ENCODE data around the gene OR10G7. TPM values are rescaled to one million over a fixed set of nuclear protein-coding genes. Genes with fewer than 3 reads are reported as not detected.

The OR10G7 gene
- total and polyA plus RNA-seq, 2 donors (not counting 1 experiment from before 2014, with no cell fraction given) = not detected

DNA sequence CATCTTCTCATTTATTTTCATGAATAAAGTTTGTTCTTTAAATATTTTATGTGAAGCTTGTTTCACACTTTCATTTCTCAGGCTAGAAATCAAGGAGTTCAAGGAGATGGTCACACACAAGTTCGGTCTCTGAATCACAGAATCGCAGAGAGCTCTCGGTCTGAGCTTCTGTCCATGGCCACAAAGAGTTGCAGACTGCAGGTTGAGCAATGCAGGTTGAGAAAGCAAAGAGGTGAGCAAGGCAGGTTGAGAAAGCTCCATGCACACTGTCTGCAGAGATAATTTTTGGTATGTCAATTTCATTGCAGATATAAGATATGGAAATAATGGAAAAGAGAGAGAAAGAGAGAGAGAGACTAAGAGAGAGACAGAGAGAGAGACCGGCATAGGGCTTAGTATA, 41.2 kb upstream of the OR10G7 start:
- no peaks in the 10 kb centered on the region for H3K9me3 ChIP-seq (ENCODE audit: control insufficient read depth, insufficient read depth, low read depth, low read length)
- H3K4me1 ChIP-seq (ENCODE audit: control insufficient read depth, extremely low read depth, insufficient read depth, low read length) = no peaks in the 10 kb centered on the region
- H3K27ac ChIP-seq (ENCODE audit: insufficient read depth, low read length) = no peak overlapping the region
- H2AFZ ChIP-seq (ENCODE audit: low read length) = no peak overlapping the region
- H3K27me3 ChIP-seq (ENCODE audit: control insufficient read depth, insufficient read depth, low read length) = no peaks in the 10 kb centered on the region
- no peaks in the 10 kb centered on the region for H3K79me2 ChIP-seq (ENCODE audit: control insufficient read depth, insufficient read depth, low read length)
- no peaks in the 10 kb centered on the region for H4K20me1 ChIP-seq (ENCODE audit: control insufficient read depth, extremely low read depth, insufficient read depth, low read length)
- no peak overlapping the region for H3K9ac ChIP-seq (ENCODE audit: insufficient read depth, low read length)
- no peak for DNase-seq (ENCODE audit: low read depth in 2 of 2)
- H3K4me3 ChIP-seq (replicated peaks in 1 of 4; ENCODE audit: control extremely low read depth in 1 of 4, insufficient read depth in 1 of 4, low read depth in 3 of 4, low read length in 4 of 4) = no peak overlapping the region
- no peak for TF ChIP-seq EZH2 (IDR thresholded peaks at IDR 0.05; ENCODE audit: low read length, missing control alignments)
- TF ChIP-seq, protein P1, sequence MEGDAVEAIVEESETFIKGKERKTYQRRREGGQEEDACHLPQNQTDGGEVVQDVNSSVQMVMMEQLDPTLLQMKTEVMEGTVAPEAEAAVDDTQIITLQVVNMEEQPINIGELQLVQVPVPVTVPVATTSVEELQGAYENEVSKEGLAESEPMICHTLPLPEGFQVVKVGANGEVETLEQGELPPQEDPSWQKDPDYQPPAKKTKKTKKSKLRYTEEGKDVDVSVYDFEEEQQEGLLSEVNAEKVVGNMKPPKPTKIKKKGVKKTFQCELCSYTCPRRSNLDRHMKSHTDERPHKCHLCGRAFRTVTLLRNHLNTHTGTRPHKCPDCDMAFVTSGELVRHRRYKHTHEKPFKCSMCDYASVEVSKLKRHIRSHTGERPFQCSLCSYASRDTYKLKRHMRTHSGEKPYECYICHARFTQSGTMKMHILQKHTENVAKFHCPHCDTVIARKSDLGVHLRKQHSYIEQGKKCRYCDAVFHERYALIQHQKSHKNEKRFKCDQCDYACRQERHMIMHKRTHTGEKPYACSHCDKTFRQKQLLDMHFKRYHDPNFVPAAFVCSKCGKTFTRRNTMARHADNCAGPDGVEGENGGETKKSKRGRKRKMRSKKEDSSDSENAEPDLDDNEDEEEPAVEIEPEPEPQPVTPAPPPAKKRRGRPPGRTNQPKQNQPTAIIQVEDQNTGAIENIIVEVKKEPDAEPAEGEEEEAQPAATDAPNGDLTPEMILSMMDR (conservative IDR thresholded peaks at IDR 0.05 in 1 of 2, IDR thresholded peaks at IDR 0.05 in 1 of 2; ENCODE audit: low read depth in 1 of 2, low read length in 2 of 2) = no peak
- no peaks in the 10 kb centered on the region for H3K36me3 ChIP-seq (ENCODE audit: control insufficient read depth, insufficient read depth, low read length)
- no peak overlapping the region for H3K4me2 ChIP-seq (ENCODE audit: extremely low read depth, insufficient read depth, low read length)

DNA sequence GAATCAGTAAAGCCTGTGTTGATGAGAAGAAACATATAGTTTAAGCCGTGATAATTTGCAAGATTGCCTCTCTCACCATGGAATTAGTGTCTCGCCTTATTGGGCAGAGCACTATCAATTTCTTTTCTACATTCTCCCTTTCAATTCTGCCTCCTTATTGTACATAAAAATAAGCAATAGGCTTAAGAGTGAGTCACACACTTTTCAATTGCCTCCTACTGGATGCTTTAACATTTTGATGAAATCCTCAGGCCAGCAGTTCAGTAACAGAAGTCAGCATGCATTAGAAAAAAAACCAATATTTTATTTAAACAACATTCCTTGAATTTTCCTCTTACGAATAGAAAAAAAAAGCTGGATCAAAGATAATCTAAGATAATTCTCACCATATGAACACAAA, 40.4 kb upstream of the OR10G7 start:
- H4K20me1 ChIP-seq (ENCODE audit: control insufficient read depth, extremely low read depth, insufficient read depth, low read length) = no peaks in the 10 kb centered on the region
- no peak overlapping the region for H2AFZ ChIP-seq (ENCODE audit: low read length)
- peaks cover 2% of the 10 kb centered on the region for H3K27me3 ChIP-seq (ENCODE audit: control insufficient read depth, insufficient read depth, low read length)
- no peak for TF ChIP-seq EZH2 (IDR thresholded peaks at IDR 0.05; ENCODE audit: low read length, missing control alignments)
- TF ChIP-seq, protein P1 (conservative IDR thresholded peaks at IDR 0.05 in 1 of 2, IDR thresholded peaks at IDR 0.05 in 1 of 2; ENCODE audit: low read depth in 1 of 2, low read length in 2 of 2) = no peak
- H3K79me2 ChIP-seq (ENCODE audit: control insufficient read depth, insufficient read depth, low read length) = no peaks in the 10 kb centered on the region
- H3K9me3 ChIP-seq (ENCODE audit: control insufficient read depth, insufficient read depth, low read depth, low read length) = no peaks in the 10 kb centered on the region
- H3K4me3 ChIP-seq (replicated peaks in 1 of 4; ENCODE audit: control extremely low read depth in 1 of 4, insufficient read depth in 1 of 4, low read depth in 3 of 4, low read length in 4 of 4) = no peak overlapping the region
- DNase-seq (ENCODE audit: low read depth in 2 of 2) = no peak
- H3K4me2 ChIP-seq (ENCODE audit: extremely low read depth, insufficient read depth, low read length) = no peak overlapping the region
- no peaks in the 10 kb centered on the region for H3K36me3 ChIP-seq (ENCODE audit: control insufficient read depth, insufficient read depth, low read length)
- H3K27ac ChIP-seq (ENCODE audit: insufficient read depth, low read length) = no peak overlapping the region
- no peaks in the 10 kb centered on the region for H3K4me1 ChIP-seq (ENCODE audit: control insufficient read depth, extremely low read depth, insufficient read depth, low read length)
- H3K9ac ChIP-seq (ENCODE audit: insufficient read depth, low read length) = no peak overlapping the region

DNA sequence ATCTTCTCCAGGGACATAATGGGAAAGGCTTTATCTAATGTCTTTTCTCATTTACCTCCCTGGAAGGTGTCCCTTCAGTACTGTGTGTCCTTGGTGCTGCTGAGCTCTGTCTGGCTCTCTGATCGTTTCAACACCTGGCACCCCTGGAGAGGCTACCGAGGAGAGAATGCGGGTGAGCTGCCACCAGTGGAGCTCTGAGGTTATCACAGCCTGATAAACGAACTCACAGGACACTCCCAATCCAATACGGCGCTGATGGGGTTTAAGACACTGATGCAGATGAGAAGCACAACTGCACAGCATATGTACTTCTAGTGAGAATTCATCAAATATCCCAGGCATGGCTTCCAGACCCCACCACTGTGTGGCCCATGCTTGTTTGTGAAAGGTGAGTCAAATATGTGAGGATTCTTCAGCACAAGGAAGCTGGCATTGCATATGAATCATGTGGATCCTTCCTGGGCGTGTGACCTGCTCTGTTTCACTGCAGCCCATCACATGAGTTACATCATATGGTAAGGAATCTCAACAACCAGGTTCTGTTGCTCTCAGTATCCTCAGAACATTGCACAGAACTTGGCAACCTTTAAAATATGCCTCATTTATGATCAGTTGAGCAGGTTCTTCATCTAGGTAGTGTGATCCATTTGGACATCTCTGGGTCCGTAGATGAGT, 39.3 kb upstream of the OR10G7 start:
- H3K9me3 ChIP-seq (ENCODE audit: control insufficient read depth, insufficient read depth, low read depth, low read length) = no peaks in the 10 kb centered on the region
- no peaks in the 10 kb centered on the region for H4K20me1 ChIP-seq (ENCODE audit: control insufficient read depth, extremely low read depth, insufficient read depth, low read length)
- H3K4me2 ChIP-seq (ENCODE audit: extremely low read depth, insufficient read depth, low read length) = no peak overlapping the region
- peaks cover 3% of the 10 kb centered on the region for H3K27me3 ChIP-seq (ENCODE audit: control insufficient read depth, insufficient read depth, low read length)
- DNase-seq (ENCODE audit: low read depth in 2 of 2) = no peak
- H3K79me2 ChIP-seq (ENCODE audit: control insufficient read depth, insufficient read depth, low read length) = no peaks in the 10 kb centered on the region
- H3K9ac ChIP-seq (ENCODE audit: insufficient read depth, low read length) = no peak overlapping the region
- H2AFZ ChIP-seq (ENCODE audit: low read length) = no peak overlapping the region
- no peak overlapping the region for H3K4me3 ChIP-seq (replicated peaks in 1 of 4; ENCODE audit: control extremely low read depth in 1 of 4, insufficient read depth in 1 of 4, low read depth in 3 of 4, low read length in 4 of 4)
- H3K27ac ChIP-seq (ENCODE audit: insufficient read depth, low read length) = no peak overlapping the region
- H3K36me3 ChIP-seq (ENCODE audit: control insufficient read depth, insufficient read depth, low read length) = no peaks in the 10 kb centered on the region
- no peaks in the 10 kb centered on the region for H3K4me1 ChIP-seq (ENCODE audit: control insufficient read depth, extremely low read depth, insufficient read depth, low read length)
- no peak for TF ChIP-seq EZH2 (IDR thresholded peaks at IDR 0.05; ENCODE audit: low read length, missing control alignments)
- TF ChIP-seq, protein P1 (conservative IDR thresholded peaks at IDR 0.05 in 1 of 2, IDR thresholded peaks at IDR 0.05 in 1 of 2; ENCODE audit: low read depth in 1 of 2, low read length in 2 of 2) = no peak
